Measurements from ENCODE around the gene ZDHHC17.

GRCh38 chr12:76830436-76830835, 66.5 kb downstream of the ZDHHC17 start:
- no peak for TF ChIP-seq CTCF (IDR thresholded peaks at IDR 0.05)
- TF ChIP-seq ZFX (IDR thresholded peaks at IDR 0.05; ENCODE audit: borderline replicate concordance) = no peak
